Activated B cell treated with CpG ODN at 0.5 μM for 24 hours (primary cell): ENCODE measurements around the gene CHERP. TPM values are rescaled to one million over a fixed set of nuclear protein-coding genes. Genes with fewer than 3 reads are reported as not detected.

Experiments
- ATAC-seq: fragments of 200-7000 bp; cut with Tn5 transposase; one replicate; pipeline ENCODE4 v1.10.0; 2021; ENCODE audit warnings: low read depth, mild to moderate bottlenecking, moderate library complexity
- CTCF ChIA-PET: fragments of 350-600 bp; sonication (Branson Sonifier 250); formaldehyde crosslinking; loops from one replicate; lab custom pipeline; 2021; ENCODE audit warnings: antibody characterized with exemption; lab: Charles Lee
- POLR2A ChIA-PET: fragments of 350-600 bp; sonication (Branson Sonifier 250); formaldehyde crosslinking; loops from one replicate; lab custom pipeline; 2021; ENCODE audit warnings: antibody characterized with exemption; lab: Charles Lee
- DNase-seq: peaks from one replicate; pipeline ENCODE4 v3.0.0; 2022
- H3K27ac Mint-ChIP-seq: one replicate; pipeline ENCODE4 v1.8.0; 2020; ENCODE audit warnings: mixed read lengths
- H3K27me3 Mint-ChIP-seq: one replicate; pipeline ENCODE4 v1.8.0; 2021; ENCODE audit warnings: mixed read lengths
- H3K36me3 Mint-ChIP-seq: one replicate; pipeline ENCODE4 v1.8.0; 2021; ENCODE audit warnings: low read depth, mixed read lengths
- H3K4me1 Mint-ChIP-seq: one replicate; pipeline ENCODE4 v1.8.0; 2021; ENCODE audit warnings: mixed read lengths
- H3K4me3 Mint-ChIP-seq: one replicate; pipeline ENCODE4 v1.8.0; 2020; ENCODE audit warnings: mild to moderate bottlenecking, mixed read lengths
- H3K9me3 Mint-ChIP-seq: one replicate; pipeline ENCODE4 v1.8.0; 2020; ENCODE audit warnings: mixed read lengths
- intact Hi-C: fragments of 100-400 bp; cut with micrococcal nuclease; formaldehyde crosslinking; loops from one replicate; pipeline ENCODE4 v1.15.1; 2024
- total RNA-seq: library from RNA; stranded (reverse); gene quantifications from 2 replicates; pipeline ENCODE4 v1.2.3, GENCODE V29; 2022
- TF ChIP-seq, protein P1 (sequence below): fragments of 200-600 bp; IDR thresholded peaks from one replicate; pipeline ENCODE4 v1.8.0; 2022; ENCODE audit warnings: antibody characterized with exemption, mild to moderate bottlenecking

Gene CHERP
- total RNA-seq, 1 donor from 2014 or later: 89.3 TPM

GRCh38 chr19:16585808-16586476, 43.7 kb upstream of the CHERP start:
- Mint-ChIP-seq H3K4me1 (peaks cover 95% of the 10 kb centered on the region), H3K36me3 (peaks cover 21% of the 10 kb centered on the region), H3K27me3 (no peaks in the 10 kb centered on the region), H3K9me3 (no peaks in the 10 kb centered on the region), H3K4me3 (peak overlapping the region; percentile 94), H3K27ac (peak overlapping the region; percentile 99)
- ATAC-seq (peak; percentile 31), DNase-seq (peak; percentile 78)
- POLR2A ChIA-PET: interaction anchor here (0.5 to 11.8 kb wide), 27 partner anchors 8 to 1169 kb away, joined by 3 to 242 read pairs (median 3); partner anchors contain the start of genes CHERP, KLF2, MED26 and MRPL34
- CTCF ChIA-PET: interaction anchor here (1.3 kb wide), 2 partner anchors 13 to 42 kb away, joined by 3 to 4 read pairs; partner anchors contain the start of gene MED26
- intact Hi-C loops: loop anchor here (1.0 to 5.0 kb wide), 10 partner anchors 8 to 721 kb away; partner anchors contain the start of genes DDA1, HSH2D, MRPL34 and TPM4
- TF ChIP-seq, protein P1, sequence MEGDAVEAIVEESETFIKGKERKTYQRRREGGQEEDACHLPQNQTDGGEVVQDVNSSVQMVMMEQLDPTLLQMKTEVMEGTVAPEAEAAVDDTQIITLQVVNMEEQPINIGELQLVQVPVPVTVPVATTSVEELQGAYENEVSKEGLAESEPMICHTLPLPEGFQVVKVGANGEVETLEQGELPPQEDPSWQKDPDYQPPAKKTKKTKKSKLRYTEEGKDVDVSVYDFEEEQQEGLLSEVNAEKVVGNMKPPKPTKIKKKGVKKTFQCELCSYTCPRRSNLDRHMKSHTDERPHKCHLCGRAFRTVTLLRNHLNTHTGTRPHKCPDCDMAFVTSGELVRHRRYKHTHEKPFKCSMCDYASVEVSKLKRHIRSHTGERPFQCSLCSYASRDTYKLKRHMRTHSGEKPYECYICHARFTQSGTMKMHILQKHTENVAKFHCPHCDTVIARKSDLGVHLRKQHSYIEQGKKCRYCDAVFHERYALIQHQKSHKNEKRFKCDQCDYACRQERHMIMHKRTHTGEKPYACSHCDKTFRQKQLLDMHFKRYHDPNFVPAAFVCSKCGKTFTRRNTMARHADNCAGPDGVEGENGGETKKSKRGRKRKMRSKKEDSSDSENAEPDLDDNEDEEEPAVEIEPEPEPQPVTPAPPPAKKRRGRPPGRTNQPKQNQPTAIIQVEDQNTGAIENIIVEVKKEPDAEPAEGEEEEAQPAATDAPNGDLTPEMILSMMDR: no peak

- intact Hi-C loops: loop anchor here (5.0 kb wide), 7 partner anchors 247 to 722 kb away; partner anchors contain the start of genes DDA1, HSH2D, MRPL34 and TPM4
- H3K27me3 Mint-ChIP-seq: no peaks in the 10 kb centered on the region
- H3K36me3 Mint-ChIP-seq: peaks cover 22% of the 10 kb centered on the region
- H3K27ac Mint-ChIP-seq: peak overlapping the region; percentile 99
- ChIA-PET CTCF (interaction anchor here (0.8 to 1.3 kb wide), 4 partner anchors 12 to 76 kb away, joined by 3 to 4 read pairs (median 3); partner anchors contain the start of genes MED26 and TMEM38A), POLR2A (interaction anchor here (0.5 to 11.8 kb wide), 40 partner anchors 9 to 1256 kb away, joined by 3 to 242 read pairs (median 4); partner anchors contain the start of genes AP1M1, C19orf44, CALR3 and CHERP)
- peak overlapping the region; percentile 94 for H3K4me3 Mint-ChIP-seq
- H3K9me3 Mint-ChIP-seq: no peaks in the 10 kb centered on the region
- TF ChIP-seq, protein P1: no peak
- DNase-seq (peak; percentile 35), ATAC-seq (no peak)
- H3K4me1 Mint-ChIP-seq: peaks cover 93% of the 10 kb centered on the region
Observed at GRCh38 chr19:16585094-16585801, 43.0 kb upstream of the CHERP start.

- H3K27me3 Mint-ChIP-seq: no peaks in the 10 kb centered on the region
- H3K4me3 Mint-ChIP-seq: peak overlapping the region; percentile 94
- ATAC-seq: peak; percentile 46
- ChIA-PET POLR2A (interaction anchor here (0.5 to 11.8 kb wide), 42 partner anchors 9 to 1681 kb away, joined by 3 to 242 read pairs (median 4); partner anchors contain the start of genes AP1M1, C19orf44, CALR3 and CHERP), CTCF (interaction anchor here (0.7 to 1.3 kb wide), 5 partner anchors 12 to 142 kb away, joined by 3 read pairs; partner anchors contain the start of gene TMEM38A)
- H3K4me1 Mint-ChIP-seq: peaks cover 92% of the 10 kb centered on the region
- peak; percentile 78 for DNase-seq
- H3K27ac Mint-ChIP-seq: peak overlapping the region; percentile 99
- peaks cover 29% of the 10 kb centered on the region for H3K36me3 Mint-ChIP-seq
- intact Hi-C loops: loop anchor here (1.0 to 5.0 kb wide), 11 partner anchors 12 to 723 kb away; partner anchors contain the start of genes C19orf44, CALR3, CHERP and DDA1
- H3K9me3 Mint-ChIP-seq: no peaks in the 10 kb centered on the region
- TF ChIP-seq, protein P1: no peak
Observed at GRCh38 chr19:16584248-16585093, 42.2 kb upstream of the CHERP start.

DNA sequence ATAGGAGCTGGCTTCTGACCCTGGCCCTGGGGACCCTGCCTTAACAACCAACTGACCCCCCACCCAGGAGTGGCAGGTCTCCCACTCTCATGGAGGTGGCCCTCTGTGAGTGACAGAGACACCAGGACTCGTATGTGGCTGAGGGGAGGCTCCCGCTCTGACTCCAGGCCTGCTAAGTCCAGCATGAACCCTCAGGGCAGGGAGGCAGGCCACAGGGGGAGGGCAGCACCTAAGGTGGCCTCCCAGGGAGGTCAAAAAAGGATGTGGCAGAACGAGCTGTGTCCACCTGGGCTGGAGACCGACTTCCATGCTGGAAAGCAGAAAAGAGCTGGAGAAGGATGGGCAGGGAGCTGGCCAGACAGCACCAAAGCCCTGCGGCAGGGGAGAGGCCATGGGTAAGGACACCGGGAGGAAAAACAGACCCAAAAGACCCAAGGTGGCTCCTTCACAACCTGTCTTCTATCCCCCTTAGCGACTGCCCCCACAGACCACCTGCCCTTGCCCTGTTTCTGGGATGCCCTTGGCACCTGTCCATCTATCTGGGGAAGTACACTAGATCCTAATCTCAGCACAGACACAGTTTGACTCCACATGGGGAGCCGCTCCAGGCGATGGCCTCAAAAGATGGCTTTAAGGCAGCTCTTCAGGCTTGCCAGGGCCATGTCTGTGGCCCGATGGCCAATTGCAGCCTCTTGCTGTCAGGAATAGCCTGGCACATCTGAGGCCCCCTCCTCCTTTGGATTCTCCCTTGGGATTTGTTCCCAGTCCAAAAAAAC, 40.4 kb upstream of the CHERP start:
- H3K36me3 Mint-ChIP-seq: peaks cover 42% of the 10 kb centered on the region
- intact Hi-C loops: no loop called here
- TF ChIP-seq, protein P1: no peak
- H3K4me1 Mint-ChIP-seq: peaks cover 81% of the 10 kb centered on the region
- H3K27me3 Mint-ChIP-seq: no peaks in the 10 kb centered on the region
- POLR2A ChIA-PET: interaction anchor here (0.9 to 11.8 kb wide), 6 partner anchors 8 to 77 kb away, joined by 3 to 242 read pairs (median 32); partner anchors contain the start of genes MED26, SLC35E1 and SMIM7
- ATAC-seq (no peak), DNase-seq (no peak)
- CTCF ChIA-PET: interaction anchor here (0.8 to 0.9 kb wide), 2 partner anchors 42 to 44 kb away, joined by 4 read pairs; no protein-coding TSS in a partner anchor
- peak overlapping the region; percentile 99 for H3K27ac Mint-ChIP-seq
- H3K4me3 Mint-ChIP-seq: peak overlapping the region; percentile 75
- no peaks in the 10 kb centered on the region for H3K9me3 Mint-ChIP-seq
